GM19239 (cell line): ENCODE data around the gene MTR.

Experiments
- DNase-seq: peaks from one replicate; pipeline ENCODE4 v3.0.0; 2011; ENCODE audit warnings: low spot score; ENCODE audit not compliant: insufficient read length
- FAIRE-seq: peaks from 2 replicates; lab custom pipeline; 2011; peaks lifted over from hg19 to GRCh38; lab: Jason Lieb, UNC

Gene MTR

GRCh38 chr1:236942431-236942830 lies 147.3 kb downstream of the MTR start:
- no peak for FAIRE-seq
- no peak for DNase-seq

GRCh38 chr1:236944556-236944955 lies 149.5 kb downstream of the MTR start:
- DNase-seq = no peak
- FAIRE-seq = no peak

- DNase-seq (no peak), FAIRE-seq (no peak)
Observed at GRCh38 chr1:236945002-236945401, 149.9 kb downstream of the MTR start.

- FAIRE-seq = no peak
- no peak for DNase-seq
Observed at GRCh38 chr1:236947794-236948193, 152.7 kb downstream of the MTR start.

GRCh38 chr1:236948381-236948780 lies 153.3 kb downstream of the MTR start:
- DNase-seq (no peak), FAIRE-seq (no peak)

GRCh38 chr1:236948996-236949395 lies 153.9 kb downstream of the MTR start:
- DNase-seq = no peak
- FAIRE-seq = no peak

- no peak for FAIRE-seq
- DNase-seq = no peak
Observed at GRCh38 chr1:236950365-236950764, 155.3 kb downstream of the MTR start.

GRCh38 chr1:236951672-236952071 lies 156.6 kb downstream of the MTR start:
- FAIRE-seq (no peak), DNase-seq (no peak)

GRCh38 chr1:236952246-236953003 lies 157.3 kb downstream of the MTR start:
- FAIRE-seq (no peak), DNase-seq (no peak)

- FAIRE-seq (no peak), DNase-seq (no peak)
Observed at GRCh38 chr1:236953151-236953700, 158.1 kb downstream of the MTR start.
